Neutrophil (primary cell): ENCODE results near the gene MTCL1.

ENCODE experiments used
- H3K27ac ChIP-seq: fragments of 200-600 bp; sonication (generic); 2 replicates; pipeline ENCODE4 v1.5.1; 2016; ENCODE audit warnings: mild to moderate bottlenecking, moderate library complexity
- H3K27me3 ChIP-seq: fragments of 200-600 bp; sonication (generic); 2 replicates; pipeline ENCODE4 v1.6.0; 2016; ENCODE audit warnings: mild to moderate bottlenecking
- H3K36me3 ChIP-seq: fragments of 200-600 bp; sonication (generic); 2 replicates; pipeline ENCODE4 v1.5.1; 2017
- H3K4me1 ChIP-seq, 2 experiments: fragments of 200-600 bp in 1 of 2; sonication (generic) in 1 of 2; 1 replicate in 1 of 2; 2 replicates in 1 of 2; pipeline versions ENCODE4 v1.5.1 to v1.6.1; 2013 to 2016; ENCODE audit warnings: low read depth in 1 of 2, low read length in 1 of 2, mild to moderate bottlenecking in 1 of 2, moderate library complexity in 1 of 2; ENCODE audit not compliant: control insufficient read depth in 1 of 2, insufficient read depth in 1 of 2
- H3K4me3 ChIP-seq, 2 experiments: fragments of 200-600 bp in 1 of 2; sonication (generic) in 1 of 2; 1 replicate in 1 of 2; 2 replicates in 1 of 2; pipeline ENCODE4 v1.5.1; 2013 to 2016; ENCODE audit warnings: low read depth in 1 of 2, low read length in 1 of 2, mild to moderate bottlenecking in 1 of 2, moderate library complexity in 1 of 2
- H3K9me3 ChIP-seq: fragments of 200-600 bp; sonication (generic); 2 replicates; pipeline ENCODE4 v1.5.1; 2016
- TF ChIP-seq, protein P1 (sequence below): fragments of 200-600 bp; sonication (generic); IDR thresholded peaks from 2 replicates; pipeline ENCODE4 v1.5.1; 2016; ENCODE audit warnings: antibody characterized with exemption

The MTCL1 gene

DNA sequence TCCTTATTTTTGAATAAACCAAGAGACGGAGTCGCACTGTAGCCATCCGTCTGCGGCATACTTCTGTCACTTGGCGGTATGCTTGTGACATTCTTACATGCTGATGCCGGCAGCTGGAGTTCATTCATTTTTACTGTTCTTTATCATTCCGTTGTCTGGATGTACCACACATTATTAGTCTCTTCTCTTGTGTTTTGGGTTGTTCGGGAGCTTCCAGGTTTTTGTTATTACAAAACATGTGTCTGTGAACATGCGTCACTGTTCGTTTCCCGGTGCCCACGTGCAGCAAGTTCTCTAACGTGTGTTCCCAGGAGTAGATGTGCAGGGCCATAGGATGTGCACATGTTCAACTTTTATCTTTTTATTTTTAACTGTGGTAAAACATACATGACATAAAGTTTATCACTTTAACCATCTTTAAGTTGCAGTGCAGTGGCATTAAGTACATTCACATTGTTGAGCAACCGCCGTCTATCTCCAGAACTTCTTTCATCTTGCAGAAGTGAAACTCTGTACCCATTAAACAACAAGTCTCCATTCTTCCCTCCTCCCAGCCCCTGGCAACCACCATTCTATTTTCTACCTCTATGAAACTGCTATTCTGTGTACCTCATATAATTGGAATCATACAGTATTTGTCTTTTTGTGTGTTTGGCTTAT is 40.1 kb downstream of the MTCL1 start:
- TF ChIP-seq, protein P1, sequence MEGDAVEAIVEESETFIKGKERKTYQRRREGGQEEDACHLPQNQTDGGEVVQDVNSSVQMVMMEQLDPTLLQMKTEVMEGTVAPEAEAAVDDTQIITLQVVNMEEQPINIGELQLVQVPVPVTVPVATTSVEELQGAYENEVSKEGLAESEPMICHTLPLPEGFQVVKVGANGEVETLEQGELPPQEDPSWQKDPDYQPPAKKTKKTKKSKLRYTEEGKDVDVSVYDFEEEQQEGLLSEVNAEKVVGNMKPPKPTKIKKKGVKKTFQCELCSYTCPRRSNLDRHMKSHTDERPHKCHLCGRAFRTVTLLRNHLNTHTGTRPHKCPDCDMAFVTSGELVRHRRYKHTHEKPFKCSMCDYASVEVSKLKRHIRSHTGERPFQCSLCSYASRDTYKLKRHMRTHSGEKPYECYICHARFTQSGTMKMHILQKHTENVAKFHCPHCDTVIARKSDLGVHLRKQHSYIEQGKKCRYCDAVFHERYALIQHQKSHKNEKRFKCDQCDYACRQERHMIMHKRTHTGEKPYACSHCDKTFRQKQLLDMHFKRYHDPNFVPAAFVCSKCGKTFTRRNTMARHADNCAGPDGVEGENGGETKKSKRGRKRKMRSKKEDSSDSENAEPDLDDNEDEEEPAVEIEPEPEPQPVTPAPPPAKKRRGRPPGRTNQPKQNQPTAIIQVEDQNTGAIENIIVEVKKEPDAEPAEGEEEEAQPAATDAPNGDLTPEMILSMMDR = no peak
- Histone ChIP-seq H3K4me3 (no peak overlapping the region), H3K4me1 (no peaks in the 10 kb centered on the region), H3K9me3 (no peaks in the 10 kb centered on the region), H3K27me3 (no peaks in the 10 kb centered on the region), H3K36me3 (no peaks in the 10 kb centered on the region), H3K27ac (no peak overlapping the region)

DNA sequence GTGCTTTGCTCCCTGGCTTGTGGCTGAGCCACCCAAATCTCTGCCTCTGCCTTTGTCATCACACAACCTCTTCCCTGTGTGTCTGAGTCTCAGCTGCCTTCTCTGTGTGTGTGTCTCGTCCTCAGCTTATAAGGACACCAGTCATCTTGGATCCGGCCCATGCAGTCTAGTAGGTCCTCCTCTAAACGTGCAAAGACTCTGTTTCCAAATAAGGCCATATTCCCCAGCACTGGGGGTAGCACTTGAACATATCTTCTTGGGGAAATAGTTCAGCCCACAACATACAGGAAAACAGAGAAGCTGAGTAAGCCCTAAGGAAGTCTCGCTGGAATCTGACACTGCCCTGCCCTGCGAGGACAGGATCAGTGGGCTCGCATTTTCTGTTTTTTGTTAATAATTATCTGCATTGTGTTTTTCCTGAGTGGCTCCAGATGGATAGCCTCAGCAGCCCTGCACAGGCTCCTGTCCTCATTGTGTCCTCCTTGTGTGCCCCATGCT is 42.1 kb downstream of the MTCL1 start:
- H3K27me3 ChIP-seq = no peaks in the 10 kb centered on the region
- TF ChIP-seq, protein P1 = no peak
- no peaks in the 10 kb centered on the region for H3K4me1 ChIP-seq
- H3K9me3 ChIP-seq = no peaks in the 10 kb centered on the region
- no peaks in the 10 kb centered on the region for H3K36me3 ChIP-seq
- H3K4me3 ChIP-seq = no peak overlapping the region
- H3K27ac ChIP-seq = no peak overlapping the region

DNA sequence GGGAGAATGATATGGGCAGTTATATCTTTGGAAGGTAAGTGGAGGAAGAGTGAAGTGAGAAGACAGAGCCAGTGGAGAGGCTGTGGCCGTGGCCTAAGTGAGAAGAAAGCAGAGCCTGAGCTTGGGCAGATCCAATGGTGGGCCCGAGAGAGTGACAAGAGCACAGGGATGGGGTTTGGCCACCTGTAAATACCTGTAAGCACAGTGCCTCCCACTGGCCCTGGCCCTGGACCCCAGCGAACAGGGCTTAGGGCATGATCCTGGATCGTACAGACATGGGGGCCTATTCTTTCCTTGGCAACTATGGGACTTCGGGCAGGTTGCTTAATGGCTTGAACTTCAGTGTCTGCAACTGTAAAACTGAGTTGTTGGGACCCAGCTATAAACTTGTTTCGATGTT is 44.1 kb downstream of the MTCL1 start:
- Histone ChIP-seq H3K27ac (no peak overlapping the region), H3K27me3 (no peaks in the 10 kb centered on the region), H3K4me3 (no peak overlapping the region), H3K9me3 (no peaks in the 10 kb centered on the region), H3K36me3 (no peaks in the 10 kb centered on the region), H3K4me1 (no peaks in the 10 kb centered on the region)
- TF ChIP-seq, protein P1 = no peak

DNA sequence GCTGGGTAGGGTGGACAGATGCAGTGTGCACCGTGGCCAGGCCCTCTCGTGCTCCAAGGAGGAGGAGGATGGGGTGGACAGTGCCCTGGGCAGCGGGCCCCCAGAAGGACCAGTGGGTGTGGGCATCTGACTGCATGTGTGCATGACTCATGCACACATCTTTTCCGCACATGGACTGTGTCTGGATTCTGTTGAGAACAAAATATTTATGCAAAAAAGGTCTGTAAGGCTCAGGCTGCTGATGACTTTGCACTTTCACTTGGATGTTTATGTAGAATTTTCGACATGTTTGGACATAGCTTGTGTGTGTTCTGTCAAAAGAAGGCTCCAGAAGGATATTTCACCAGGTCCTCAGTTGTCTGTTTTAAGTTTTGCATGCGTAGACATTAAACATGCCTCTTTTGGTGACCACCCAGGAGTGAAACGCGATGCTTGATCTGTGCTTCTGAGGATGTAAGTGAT is 45.6 kb downstream of the MTCL1 start:
- H3K27ac ChIP-seq = no peak overlapping the region
- H3K36me3 ChIP-seq = no peaks in the 10 kb centered on the region
- no peak overlapping the region for H3K4me3 ChIP-seq
- no peaks in the 10 kb centered on the region for H3K27me3 ChIP-seq
- H3K4me1 ChIP-seq = no peaks in the 10 kb centered on the region
- no peaks in the 10 kb centered on the region for H3K9me3 ChIP-seq
- TF ChIP-seq, protein P1 = no peak

DNA sequence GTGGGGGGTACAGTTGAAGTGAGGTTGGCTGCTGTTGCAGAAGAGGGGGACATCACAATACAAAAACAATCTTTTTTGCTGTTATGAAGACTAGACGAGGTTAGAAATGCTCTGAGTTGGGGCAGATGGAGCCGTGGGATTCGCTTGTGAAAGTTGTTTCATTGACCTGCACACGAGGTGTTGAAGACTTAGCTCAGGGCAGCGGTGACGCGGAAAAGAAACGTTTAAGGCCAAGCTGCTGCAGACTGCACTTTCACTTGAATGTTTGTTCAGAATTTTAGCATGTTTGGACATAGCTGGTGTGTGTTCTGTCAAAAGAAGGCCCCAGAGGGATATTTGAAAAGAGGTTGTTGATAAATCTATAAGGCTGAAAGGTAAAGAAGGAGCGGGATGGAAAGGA is 46.3 kb downstream of the MTCL1 start:
- no peaks in the 10 kb centered on the region for H3K27me3 ChIP-seq
- TF ChIP-seq, protein P1 = no peak
- no peak overlapping the region for H3K27ac ChIP-seq
- no peaks in the 10 kb centered on the region for H3K4me1 ChIP-seq
- H3K36me3 ChIP-seq = no peaks in the 10 kb centered on the region
- H3K4me3 ChIP-seq = no peak overlapping the region
- no peaks in the 10 kb centered on the region for H3K9me3 ChIP-seq
